ENCODE measurements around the gene FBRSL1. TPM values are rescaled to one million over a fixed set of nuclear protein-coding genes. Genes with fewer than 3 reads are reported as not detected.
"Not testable (repeated sequence)": the region's sequence is repeated elsewhere in the genome, so short reads cannot be mapped to it uniquely, and the experiment has no call there.

Gene FBRSL1
- total and polyA plus RNA-seq, 9 donors, result 6.9 to 72.9 (median 54.2) TPM

DNA sequence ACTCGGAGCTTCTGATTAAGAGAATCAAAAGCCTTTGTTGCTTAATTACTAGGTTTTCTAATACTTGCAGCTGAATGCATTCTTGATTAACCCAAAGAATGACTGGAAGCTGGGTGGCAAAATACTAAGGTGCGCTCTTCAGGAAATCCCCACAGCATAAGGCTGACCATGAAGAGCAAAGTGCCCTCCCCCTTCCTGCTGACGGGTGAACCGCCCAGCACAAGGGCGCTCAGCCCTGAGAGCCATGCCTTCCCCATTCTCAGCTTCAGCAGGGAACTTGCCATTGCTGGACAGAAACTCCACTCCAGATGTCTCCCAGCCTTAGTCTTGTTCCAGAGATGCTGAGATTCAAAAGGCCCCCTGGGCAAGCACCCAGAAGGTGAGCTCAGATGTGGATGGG is 27.2 kb upstream of the FBRSL1 start:
- WGBS (ENCODE audit: insufficient coverage), result 87% methylated on average over 4 of the region's 5 CpGs
- Histone ChIP-seq H3K4me1 (ENCODE audit: control insufficient read depth, insufficient read depth, low read length) (peaks cover 3% of the 10 kb centered on the region), H3K27me3 (ENCODE audit: control insufficient read depth, insufficient read depth, low read length) (peaks cover 23% of the 10 kb centered on the region), H3K4me3 (ENCODE audit: low read length) (no peak overlapping the region), H3K27ac (ENCODE audit: low read length) (no peak overlapping the region), H3K9me3 (replicated peaks; ENCODE audit: control insufficient read depth, low read depth, low read length) (peaks cover 2% of the 10 kb centered on the region), H3K36me3 (ENCODE audit: control insufficient read depth, insufficient read depth, low read length) (no peaks in the 10 kb centered on the region)
- DNase-seq, result no peak

DNA sequence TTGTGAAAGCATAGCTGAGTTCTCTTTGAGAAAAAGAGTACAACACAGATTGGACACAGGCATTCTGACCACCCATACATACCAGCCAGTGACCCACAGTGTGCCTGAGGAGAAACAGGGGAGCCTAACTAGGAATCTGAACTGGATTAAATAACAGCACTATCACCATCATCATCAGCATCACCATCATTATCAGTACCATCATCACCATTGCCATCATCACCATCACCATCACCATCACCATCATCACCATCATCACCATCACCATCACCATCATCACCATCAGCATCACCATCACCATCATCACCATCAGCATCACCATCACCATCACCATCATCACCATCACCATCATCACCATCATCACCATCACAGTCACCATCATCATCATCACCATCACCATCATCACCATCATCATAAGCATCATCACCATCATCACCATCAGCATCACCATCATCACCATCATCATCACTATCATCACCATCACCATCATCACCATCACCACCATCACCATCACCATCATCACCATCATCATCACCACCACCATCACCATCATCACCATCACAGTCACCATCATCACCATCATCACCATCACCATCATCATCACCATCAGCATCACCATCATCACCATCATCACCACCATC is 26.5 kb upstream of the FBRSL1 start:
- H3K27ac ChIP-seq (ENCODE audit: low read length); H3K36me3 ChIP-seq (ENCODE audit: control insufficient read depth, insufficient read depth, low read length); H3K4me1 ChIP-seq (ENCODE audit: control insufficient read depth, insufficient read depth, low read length); DNase-seq; H3K9me3 ChIP-seq (replicated peaks; ENCODE audit: control insufficient read depth, low read depth, low read length); H3K4me3 ChIP-seq (ENCODE audit: low read length): not testable (repeated sequence)
- H3K27me3 ChIP-seq (ENCODE audit: control insufficient read depth, insufficient read depth, low read length), result peaks cover 20% of the 10 kb centered on the region

DNA sequence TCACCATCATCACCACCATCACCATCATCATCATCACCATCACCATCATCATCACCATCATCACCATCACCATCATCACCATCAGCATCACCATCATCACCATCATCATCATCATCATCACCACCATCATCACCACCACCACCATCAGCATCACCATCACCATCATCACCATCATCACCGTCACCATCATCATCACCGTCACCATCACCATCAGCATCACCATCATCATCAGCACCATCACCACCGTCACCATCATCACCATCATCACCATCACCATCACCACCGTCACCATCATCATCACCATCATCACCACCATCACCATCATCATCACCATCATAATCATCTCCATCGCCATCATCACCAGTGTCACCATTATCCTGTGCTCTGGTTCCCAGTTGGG is 25.6 kb upstream of the FBRSL1 start:
- DNase-seq; H3K4me1 ChIP-seq (ENCODE audit: control insufficient read depth, insufficient read depth, low read length); H3K27ac ChIP-seq (ENCODE audit: low read length); H3K36me3 ChIP-seq (ENCODE audit: control insufficient read depth, insufficient read depth, low read length); H3K4me3 ChIP-seq (ENCODE audit: low read length); H3K9me3 ChIP-seq (replicated peaks; ENCODE audit: control insufficient read depth, low read depth, low read length): not testable (repeated sequence)
- 59% methylated on average over 5 of the region's 5 CpGs for WGBS (ENCODE audit: insufficient coverage)
- H3K27me3 ChIP-seq (ENCODE audit: control insufficient read depth, insufficient read depth, low read length), result peaks cover 14% of the 10 kb centered on the region

DNA sequence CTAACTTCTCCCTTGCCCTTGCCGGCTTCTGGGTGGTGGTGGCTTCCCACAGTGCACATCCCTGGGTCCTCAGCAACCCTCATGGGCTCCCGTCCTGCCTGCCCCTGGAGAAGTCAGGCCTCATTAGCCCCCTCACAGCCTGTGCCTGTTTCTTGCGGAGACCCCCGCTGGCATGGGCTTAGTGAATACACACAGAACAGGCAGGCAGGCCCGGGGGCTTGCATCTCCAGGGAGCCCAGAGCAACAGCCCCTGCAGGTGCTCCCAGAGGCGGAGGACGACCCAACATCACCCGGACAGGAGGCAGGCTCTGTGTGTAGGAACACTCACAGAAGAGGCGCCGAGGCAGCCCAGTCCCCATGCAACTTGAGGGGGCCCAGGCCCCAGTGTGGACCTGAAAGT is 25.1 kb upstream of the FBRSL1 start:
- DNase-seq, result no peak
- Histone ChIP-seq H3K27me3 (ENCODE audit: control insufficient read depth, insufficient read depth, low read length) (peaks cover 16% of the 10 kb centered on the region), H3K4me3 (ENCODE audit: low read length) (no peak overlapping the region), H3K36me3 (ENCODE audit: control insufficient read depth, insufficient read depth, low read length) (no peaks in the 10 kb centered on the region), H3K4me1 (ENCODE audit: control insufficient read depth, insufficient read depth, low read length) (peaks cover 3% of the 10 kb centered on the region), H3K27ac (ENCODE audit: low read length) (no peak overlapping the region), H3K9me3 (replicated peaks; ENCODE audit: control insufficient read depth, low read depth, low read length) (peaks cover 2% of the 10 kb centered on the region)
- WGBS (ENCODE audit: insufficient coverage), result 81% methylated on average over 8 of the region's 10 CpGs

DNA sequence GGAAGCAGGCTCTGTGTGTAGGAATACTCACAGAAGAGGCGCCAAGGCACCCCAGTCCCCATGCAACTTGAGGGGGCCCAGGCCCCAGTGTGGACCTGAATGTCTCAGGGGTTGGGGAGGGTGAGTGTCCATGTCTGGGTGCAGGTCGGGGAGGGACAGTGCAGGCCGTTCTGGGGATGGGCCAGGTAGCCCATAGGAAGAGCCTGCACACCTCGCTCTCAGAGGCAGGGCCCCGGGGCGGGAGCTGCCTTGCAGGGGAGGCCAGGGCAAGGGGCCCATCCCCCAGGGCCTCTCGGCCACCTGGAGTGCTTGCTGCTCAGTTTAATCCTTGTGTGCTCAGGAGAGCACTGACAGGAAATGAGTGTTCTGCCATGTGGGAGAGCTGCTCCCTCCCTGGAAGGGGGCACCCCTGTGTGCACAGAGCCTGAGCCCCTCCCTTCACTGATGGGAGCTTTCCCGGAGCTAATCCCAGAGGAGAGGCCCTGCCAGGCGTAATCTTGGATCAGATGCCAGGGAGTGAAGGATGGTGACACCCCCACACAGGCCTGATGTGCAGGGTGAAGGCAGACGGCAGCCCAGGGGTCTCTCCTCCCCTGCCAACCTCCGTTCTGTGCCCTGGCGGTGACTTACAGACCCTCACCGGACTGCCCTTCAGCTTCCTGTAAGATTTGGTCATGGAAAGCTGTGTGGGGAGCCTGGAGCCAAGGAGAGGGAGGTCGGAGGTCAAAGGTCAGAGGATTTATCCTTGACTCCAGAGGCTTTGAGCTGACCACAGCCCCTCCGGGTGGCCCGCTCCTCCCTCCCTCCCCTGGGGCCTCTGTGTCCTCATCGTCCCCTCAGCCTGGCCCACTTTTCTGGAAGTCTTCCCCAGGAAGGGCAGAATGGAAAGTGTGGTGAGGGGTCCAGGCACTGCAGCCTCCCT is 24.4 kb upstream of the FBRSL1 start:
- no peak overlapping the region for H3K27ac ChIP-seq (ENCODE audit: low read length)
- peaks cover 14% of the 10 kb centered on the region for H3K27me3 ChIP-seq (ENCODE audit: control insufficient read depth, insufficient read depth, low read length)
- H3K4me1 ChIP-seq (ENCODE audit: control insufficient read depth, insufficient read depth, low read length), result peaks cover 3% of the 10 kb centered on the region
- WGBS (ENCODE audit: insufficient coverage), result 36% methylated on average over 7 of the region's 17 CpGs
- no peak overlapping the region for H3K4me3 ChIP-seq (ENCODE audit: low read length)
- H3K9me3 ChIP-seq (replicated peaks; ENCODE audit: control insufficient read depth, low read depth, low read length), result peaks cover 2% of the 10 kb centered on the region
- no peak for DNase-seq
- no peaks in the 10 kb centered on the region for H3K36me3 ChIP-seq (ENCODE audit: control insufficient read depth, insufficient read depth, low read length)

DNA sequence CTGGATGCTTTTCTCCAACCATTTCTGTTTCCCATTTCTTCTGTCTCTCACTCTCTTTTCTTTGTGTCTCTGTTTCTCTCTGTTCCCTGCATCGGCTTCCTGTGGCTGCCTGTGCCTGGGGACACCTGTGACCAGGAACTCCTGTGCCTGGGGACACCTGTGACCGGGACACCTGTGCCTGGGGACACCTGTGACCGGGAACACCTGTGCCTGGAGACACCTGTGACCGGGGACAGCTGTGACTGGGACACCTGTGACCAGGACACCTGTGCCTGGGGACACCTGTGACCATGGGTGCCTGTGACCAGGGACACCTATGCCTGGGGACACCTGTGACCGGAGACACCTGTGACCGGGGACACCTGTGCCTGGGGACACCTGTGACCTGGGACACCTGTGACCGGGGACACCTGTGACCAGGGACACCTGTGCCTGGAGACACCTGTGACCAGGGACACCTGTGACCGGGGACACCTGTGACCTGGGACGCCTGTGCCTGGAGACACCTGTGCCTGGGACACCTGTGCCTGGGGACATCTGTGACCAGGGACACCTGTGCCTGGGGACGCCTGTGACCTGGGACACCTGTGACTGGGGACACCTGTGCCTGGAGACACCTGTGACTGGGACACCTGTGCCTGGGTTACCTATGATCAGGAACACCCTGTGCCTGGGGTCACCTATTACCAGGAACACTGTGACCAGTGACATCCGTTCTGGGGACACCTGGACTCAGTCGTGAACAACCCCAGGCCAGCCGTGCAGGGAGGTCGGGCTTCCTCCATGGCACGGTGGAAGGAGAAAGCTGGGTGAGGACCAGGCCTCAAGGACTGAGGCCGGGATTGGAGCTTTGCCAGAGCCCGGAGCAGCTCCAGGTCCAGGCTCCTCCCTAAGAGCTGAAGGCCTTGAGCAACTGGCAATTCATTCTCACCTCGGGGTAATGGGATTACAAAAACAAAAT is 23.4 kb upstream of the FBRSL1 start:
- WGBS (ENCODE audit: insufficient coverage), result 69% methylated on average over 17 of the region's 18 CpGs
- Histone ChIP-seq H3K27ac (ENCODE audit: low read length) (no peak overlapping the region), H3K4me1 (ENCODE audit: control insufficient read depth, insufficient read depth, low read length) (peaks cover 3% of the 10 kb centered on the region), H3K27me3 (ENCODE audit: control insufficient read depth, insufficient read depth, low read length) (peaks cover 17% of the 10 kb centered on the region), H3K36me3 (ENCODE audit: control insufficient read depth, insufficient read depth, low read length) (no peaks in the 10 kb centered on the region), H3K9me3 (replicated peaks; ENCODE audit: control insufficient read depth, low read depth, low read length) (no peaks in the 10 kb centered on the region), H3K4me3 (ENCODE audit: low read length) (no peak overlapping the region)
- DNase-seq, result no peak

DNA sequence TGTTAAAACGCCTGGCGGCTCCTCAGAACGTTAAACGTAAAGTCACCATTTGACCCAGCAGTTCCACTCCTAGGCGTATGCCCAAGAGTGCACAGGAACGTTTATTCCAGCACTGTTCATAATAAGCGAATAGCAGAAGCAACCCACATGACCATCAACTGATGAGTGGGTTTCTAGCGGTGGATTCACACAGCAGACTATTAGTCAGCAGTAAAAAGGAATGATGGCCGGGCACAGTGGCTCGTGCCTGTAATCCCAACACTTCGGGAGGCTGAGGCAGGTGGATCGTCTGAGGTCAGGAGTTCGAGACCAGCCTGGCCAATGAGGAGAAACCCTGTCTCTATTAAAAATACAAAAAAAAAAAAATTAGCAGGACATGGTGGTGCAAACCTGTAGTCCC is 22.4 kb upstream of the FBRSL1 start:
- DNase-seq, result no peak

DNA sequence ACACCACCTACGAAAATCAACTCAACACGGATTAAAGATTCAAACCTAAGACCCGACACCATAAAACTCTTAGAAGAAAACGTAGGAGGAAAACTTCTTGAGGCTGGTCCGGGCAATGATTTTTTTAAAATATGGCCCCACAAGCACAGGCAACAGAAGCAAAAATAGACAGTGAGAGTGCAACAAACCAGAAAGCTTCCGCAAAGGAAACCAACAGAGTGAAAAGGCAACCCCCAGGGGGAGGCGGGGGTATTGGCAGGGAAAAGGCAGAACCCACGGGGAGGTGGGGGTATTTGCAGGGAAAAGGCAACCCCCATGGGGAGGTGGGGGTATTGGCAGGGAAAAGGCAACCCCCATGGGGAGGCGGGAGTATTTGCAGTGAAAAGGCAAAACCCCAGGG is 20.5 kb upstream of the FBRSL1 start:
- Histone ChIP-seq H3K27me3 (ENCODE audit: control insufficient read depth, insufficient read depth, low read length) (peaks cover 18% of the 10 kb centered on the region), H3K36me3 (ENCODE audit: control insufficient read depth, insufficient read depth, low read length) (no peaks in the 10 kb centered on the region)
- no CpG with 5 or more reads among the region's 9 CpGs for WGBS (ENCODE audit: insufficient coverage)

More for the DNA sequence above, 22.4 kb upstream of the FBRSL1 start:
- Histone ChIP-seq H3K9me3 (replicated peaks; ENCODE audit: control insufficient read depth, low read depth, low read length) (no peaks in the 10 kb centered on the region), H3K27ac (ENCODE audit: low read length) (no peak overlapping the region), H3K4me1 (ENCODE audit: control insufficient read depth, insufficient read depth, low read length) (peaks cover 3% of the 10 kb centered on the region), H3K4me3 (ENCODE audit: low read length) (no peak overlapping the region), H3K36me3 (ENCODE audit: control insufficient read depth, insufficient read depth, low read length) (no peaks in the 10 kb centered on the region), H3K27me3 (ENCODE audit: control insufficient read depth, insufficient read depth, low read length) (peaks cover 20% of the 10 kb centered on the region)
- 50% methylated on average over 9 of the region's 13 CpGs for WGBS (ENCODE audit: insufficient coverage)

DNA sequence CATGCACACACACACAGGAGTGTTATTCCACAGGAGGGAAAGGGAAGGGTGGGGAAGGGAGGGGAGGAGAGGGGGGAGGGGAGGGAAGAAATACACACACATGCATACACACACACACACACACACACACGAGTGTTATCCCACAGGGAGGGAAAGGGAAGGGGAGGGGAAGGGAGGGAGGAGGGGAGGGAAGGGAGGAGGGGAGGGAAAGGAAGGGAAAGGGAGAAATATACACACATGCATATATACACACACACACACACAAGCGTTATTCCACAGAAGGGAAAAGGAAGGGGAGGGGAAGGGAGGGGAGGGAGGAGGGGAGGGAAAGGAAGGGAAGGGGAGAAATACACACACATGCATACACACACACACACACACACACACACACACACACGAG is 19.6 kb upstream of the FBRSL1 start:
- Histone ChIP-seq H3K27me3 (ENCODE audit: control insufficient read depth, insufficient read depth, low read length) (peaks cover 18% of the 10 kb centered on the region), H3K9me3 (replicated peaks; ENCODE audit: control insufficient read depth, low read depth, low read length) (no peaks in the 10 kb centered on the region), H3K27ac (ENCODE audit: low read length) (no peak overlapping the region), H3K4me1 (ENCODE audit: control insufficient read depth, insufficient read depth, low read length) (peaks cover 3% of the 10 kb centered on the region), H3K36me3 (ENCODE audit: control insufficient read depth, insufficient read depth, low read length) (no peaks in the 10 kb centered on the region), H3K4me3 (ENCODE audit: low read length) (no peak overlapping the region)
- no CpG with 5 or more reads among the region's 3 CpGs for WGBS (ENCODE audit: insufficient coverage)
- DNase-seq, result no peak

More for the DNA sequence above, 20.5 kb upstream of the FBRSL1 start:
- peaks cover 3% of the 10 kb centered on the region for H3K4me1 ChIP-seq (ENCODE audit: control insufficient read depth, insufficient read depth, low read length)
- no peaks in the 10 kb centered on the region for H3K9me3 ChIP-seq (replicated peaks; ENCODE audit: control insufficient read depth, low read depth, low read length)
- no peak overlapping the region for H3K27ac ChIP-seq (ENCODE audit: low read length)
- H3K4me3 ChIP-seq (ENCODE audit: low read length), result no peak overlapping the region
- DNase-seq, result no peak

Measured in muscle of leg (tissue), 11 donors.